ENCODE data around the gene ALCAM. TPM values are rescaled to one million over a fixed set of nuclear protein-coding genes. Genes with fewer than 3 reads are reported as not detected.

Gene ALCAM
- polyA plus RNA-seq, 1 donor from 2014 or later = 94.7 TPM

- no peaks in the 10 kb centered on the region for H3K36me3 ChIP-seq (ENCODE audit: insufficient read depth, low read length)
- H3K4me3 ChIP-seq (ENCODE audit: low read length) = no peak overlapping the region
- no peaks in the 10 kb centered on the region for H3K79me2 ChIP-seq (replicated peaks; ENCODE audit: insufficient read depth, low read length)
- H3K9me2 ChIP-seq (ENCODE audit: insufficient read depth, low read length) = no peaks in the 10 kb centered on the region
- H3F3A ChIP-seq (ENCODE audit: insufficient read depth, low read length, poor library complexity, severe bottlenecking) = no peaks in the 10 kb centered on the region
- no peak overlapping the region for H2AFZ ChIP-seq (ENCODE audit: low read depth, low read length)
- TF ChIP-seq EP300 (conservative IDR thresholded peaks at IDR 0.05; ENCODE audit: poor library complexity, severe bottlenecking) (no peak), RAD21 (conservative IDR thresholded peaks at IDR 0.05) (no peak), REST (IDR thresholded peaks at IDR 0.05; ENCODE audit: borderline replicate concordance) (no peak), SMC3 (conservative IDR thresholded peaks at IDR 0.05; ENCODE audit: poor library complexity) (no peak), POLR2AphosphoS5 (IDR thresholded peaks at IDR 0.05) (no peak), CTCF (IDR thresholded peaks at IDR 0.05; ENCODE audit: poor library complexity, severe bottlenecking) (no peak), TAF1 (IDR thresholded peaks at IDR 0.05; ENCODE audit: low read depth) (no peak), MXI1 (conservative IDR thresholded peaks at IDR 0.05; ENCODE audit: poor library complexity, severe bottlenecking) (no peak), EZH2 (IDR thresholded peaks at IDR 0.05; ENCODE audit: borderline replicate concordance, insufficient read depth, low read length, poor library complexity, severe bottlenecking) (no peak)
- no peaks in the 10 kb centered on the region for H4K20me1 ChIP-seq (ENCODE audit: insufficient read depth)
- H3K27ac ChIP-seq (ENCODE audit: low read length) = no peak overlapping the region
- H3K4me2 ChIP-seq (ENCODE audit: low read length) = no peak overlapping the region
- H3K9me3 ChIP-seq (ENCODE audit: low read length) = no peaks in the 10 kb centered on the region
- no peaks in the 10 kb centered on the region for H3K27me3 ChIP-seq (ENCODE audit: insufficient read depth, low read depth, low read length)
- H3K9ac ChIP-seq (ENCODE audit: low read length) = no peak overlapping the region
Observed at GRCh38 chr3:105615814-105616213, 249.1 kb downstream of the ALCAM start.

DNA sequence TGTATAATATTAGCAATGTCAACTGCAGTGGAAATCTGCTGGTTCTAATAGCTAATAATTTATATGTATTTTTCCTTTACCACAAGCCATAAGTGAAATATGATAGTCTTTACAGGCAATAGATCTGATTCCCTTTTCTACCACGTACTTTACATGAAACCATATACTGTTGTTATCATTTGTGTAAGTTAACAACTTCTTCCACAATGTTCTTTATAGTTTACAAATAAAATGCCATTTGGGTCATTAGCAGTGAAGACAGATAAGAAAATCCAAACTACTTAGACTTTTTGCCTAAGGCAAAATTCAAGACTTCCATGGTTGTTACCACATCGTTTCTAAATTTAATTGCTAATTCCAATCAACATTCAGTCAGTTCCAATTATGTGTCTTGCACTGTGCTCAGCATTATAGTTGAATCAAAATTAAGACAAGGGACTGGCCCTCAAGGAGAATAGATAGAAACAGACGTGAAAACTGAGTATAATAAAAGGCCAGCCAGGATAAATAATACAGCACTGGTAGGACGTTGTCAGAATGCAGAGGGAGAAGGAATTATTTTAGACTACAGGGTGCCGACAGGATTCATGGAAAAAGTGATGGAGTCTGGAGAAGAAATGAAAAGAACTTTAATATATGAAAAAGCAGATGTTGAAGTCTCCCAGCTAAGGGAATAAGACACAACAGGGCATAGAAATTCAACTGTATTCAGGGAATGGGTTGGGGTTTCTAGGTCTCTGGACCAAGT, 249.8 kb downstream of the ALCAM start:
- no peak overlapping the region for H3K4me3 ChIP-seq (ENCODE audit: low read length)
- TF ChIP-seq EZH2 (IDR thresholded peaks at IDR 0.05; ENCODE audit: borderline replicate concordance, insufficient read depth, low read length, poor library complexity, severe bottlenecking) = no peak
- no peak for TF ChIP-seq SMC3 (conservative IDR thresholded peaks at IDR 0.05; ENCODE audit: poor library complexity)
- TF ChIP-seq POLR2AphosphoS5 (IDR thresholded peaks at IDR 0.05) = no peak
- no peak for TF ChIP-seq REST (IDR thresholded peaks at IDR 0.05; ENCODE audit: borderline replicate concordance)
- TF ChIP-seq MXI1 (conservative IDR thresholded peaks at IDR 0.05; ENCODE audit: poor library complexity, severe bottlenecking) = no peak
- TF ChIP-seq TAF1 (IDR thresholded peaks at IDR 0.05; ENCODE audit: low read depth) = no peak
- no peak for TF ChIP-seq EP300 (conservative IDR thresholded peaks at IDR 0.05; ENCODE audit: poor library complexity, severe bottlenecking)
- TF ChIP-seq CTCF (IDR thresholded peaks at IDR 0.05; ENCODE audit: poor library complexity, severe bottlenecking) = no peak
- TF ChIP-seq RAD21 (conservative IDR thresholded peaks at IDR 0.05) = no peak
- no peak overlapping the region for H2AFZ ChIP-seq (ENCODE audit: low read depth, low read length)

More for the DNA sequence above, 249.8 kb downstream of the ALCAM start:
- H3K27ac ChIP-seq (ENCODE audit: low read length) = no peak overlapping the region
- no peaks in the 10 kb centered on the region for H3K79me2 ChIP-seq (replicated peaks; ENCODE audit: insufficient read depth, low read length)
- H3K27me3 ChIP-seq (ENCODE audit: insufficient read depth, low read depth, low read length) = no peaks in the 10 kb centered on the region
- no peaks in the 10 kb centered on the region for H4K20me1 ChIP-seq (ENCODE audit: insufficient read depth)
- H3K9ac ChIP-seq (ENCODE audit: low read length) = no peak overlapping the region
- no peaks in the 10 kb centered on the region for H3K9me3 ChIP-seq (ENCODE audit: low read length)
- H3K36me3 ChIP-seq (ENCODE audit: insufficient read depth, low read length) = no peaks in the 10 kb centered on the region
- H3F3A ChIP-seq (ENCODE audit: insufficient read depth, low read length, poor library complexity, severe bottlenecking) = no peaks in the 10 kb centered on the region
- no peaks in the 10 kb centered on the region for H3K9me2 ChIP-seq (ENCODE audit: insufficient read depth, low read length)
- H3K4me2 ChIP-seq (ENCODE audit: low read length) = no peak overlapping the region

Measured in neural cell (in vitro differentiated cells).